Ishikawa (cell line): ENCODE data around the gene PARP16.

Experiments used
- CEBPB ChIP-seq: IDR thresholded peaks from 2 replicates; pipeline ENCODE4 v1.6.1; 2012
- CREB1 ChIP-seq: IDR thresholded peaks from 2 replicates; pipeline ENCODE4 v1.6.1; 2012; ENCODE audit warnings: low read depth
- EGR1 ChIP-seq: IDR thresholded peaks from 2 replicates; pipeline ENCODE4 v1.6.1; 2012
- EP300 ChIP-seq: IDR thresholded peaks from 2 replicates; pipeline ENCODE4 v1.6.1; 2012; ENCODE audit warnings: borderline replicate concordance
- FOXM1 ChIP-seq: IDR thresholded peaks from 2 replicates; pipeline ENCODE4 v1.6.1; 2012; ENCODE audit warnings: low read depth, borderline replicate concordance
- NFIC ChIP-seq: IDR thresholded peaks from 2 replicates; pipeline ENCODE4 v1.6.1; 2012
- RAD21 ChIP-seq: IDR thresholded peaks from 2 replicates; pipeline ENCODE4 v1.6.1; 2012; ENCODE audit warnings: low read depth
- TAF1 ChIP-seq: IDR thresholded peaks from 2 replicates; pipeline ENCODE4 v1.6.1; 2012; ENCODE audit warnings: low read depth, mild to moderate bottlenecking
- TCF12 ChIP-seq: IDR thresholded peaks from 2 replicates; pipeline ENCODE4 v1.6.1; 2012; ENCODE audit warnings: low read depth
- TEAD4 ChIP-seq: IDR thresholded peaks from 2 replicates; pipeline ENCODE4 v1.6.1; 2012
- USF1 ChIP-seq: IDR thresholded peaks from 2 replicates; pipeline ENCODE4 v1.6.1; 2012
- YY1 ChIP-seq: IDR thresholded peaks from 2 replicates; pipeline ENCODE4 v1.6.1; 2012; ENCODE audit warnings: low read depth
- ZBTB7A ChIP-seq: IDR thresholded peaks from 2 replicates; pipeline ENCODE4 v1.6.1; 2012; ENCODE audit warnings: low read depth
- TF ChIP-seq, protein P1 (sequence below): IDR thresholded peaks from 2 replicates; pipeline ENCODE4 v1.6.1; 2012
- TF ChIP-seq, protein P2 (sequence below): IDR thresholded peaks from 2 replicates; pipeline ENCODE4 v1.6.1; 2012; ENCODE audit warnings: low read depth, mild to moderate bottlenecking

PARP16 gene

GRCh38 chr15:65221697-65222096, 65.0 kb downstream of the PARP16 start:
- TF ChIP-seq TEAD4 (no peak), TCF12 (no peak), EGR1 (no peak), RAD21 (no peak), CEBPB (no peak)

- TF ChIP-seq ZBTB7A (no peak), FOXM1 (no peak), YY1 (no peak), TEAD4 (no peak), USF1 (no peak), EGR1 (no peak), NFIC (no peak), CEBPB (no peak), EP300 (no peak), TAF1 (no peak), RAD21 (no peak), CREB1 (no peak), TCF12 (no peak)
- TF ChIP-seq, protein P1, sequence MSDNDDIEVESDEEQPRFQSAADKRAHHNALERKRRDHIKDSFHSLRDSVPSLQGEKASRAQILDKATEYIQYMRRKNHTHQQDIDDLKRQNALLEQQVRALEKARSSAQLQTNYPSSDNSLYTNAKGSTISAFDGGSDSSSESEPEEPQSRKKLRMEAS = no peak
- TF ChIP-seq, protein P2, sequence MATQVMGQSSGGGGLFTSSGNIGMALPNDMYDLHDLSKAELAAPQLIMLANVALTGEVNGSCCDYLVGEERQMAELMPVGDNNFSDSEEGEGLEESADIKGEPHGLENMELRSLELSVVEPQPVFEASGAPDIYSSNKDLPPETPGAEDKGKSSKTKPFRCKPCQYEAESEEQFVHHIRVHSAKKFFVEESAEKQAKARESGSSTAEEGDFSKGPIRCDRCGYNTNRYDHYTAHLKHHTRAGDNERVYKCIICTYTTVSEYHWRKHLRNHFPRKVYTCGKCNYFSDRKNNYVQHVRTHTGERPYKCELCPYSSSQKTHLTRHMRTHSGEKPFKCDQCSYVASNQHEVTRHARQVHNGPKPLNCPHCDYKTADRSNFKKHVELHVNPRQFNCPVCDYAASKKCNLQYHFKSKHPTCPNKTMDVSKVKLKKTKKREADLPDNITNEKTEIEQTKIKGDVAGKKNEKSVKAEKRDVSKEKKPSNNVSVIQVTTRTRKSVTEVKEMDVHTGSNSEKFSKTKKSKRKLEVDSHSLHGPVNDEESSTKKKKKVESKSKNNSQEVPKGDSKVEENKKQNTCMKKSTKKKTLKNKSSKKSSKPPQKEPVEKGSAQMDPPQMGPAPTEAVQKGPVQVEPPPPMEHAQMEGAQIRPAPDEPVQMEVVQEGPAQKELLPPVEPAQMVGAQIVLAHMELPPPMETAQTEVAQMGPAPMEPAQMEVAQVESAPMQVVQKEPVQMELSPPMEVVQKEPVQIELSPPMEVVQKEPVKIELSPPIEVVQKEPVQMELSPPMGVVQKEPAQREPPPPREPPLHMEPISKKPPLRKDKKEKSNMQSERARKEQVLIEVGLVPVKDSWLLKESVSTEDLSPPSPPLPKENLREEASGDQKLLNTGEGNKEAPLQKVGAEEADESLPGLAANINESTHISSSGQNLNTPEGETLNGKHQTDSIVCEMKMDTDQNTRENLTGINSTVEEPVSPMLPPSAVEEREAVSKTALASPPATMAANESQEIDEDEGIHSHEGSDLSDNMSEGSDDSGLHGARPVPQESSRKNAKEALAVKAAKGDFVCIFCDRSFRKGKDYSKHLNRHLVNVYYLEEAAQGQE = no peak
Measured at GRCh38 chr15:65219137-65219536, 67.5 kb downstream of the PARP16 start.

DNA sequence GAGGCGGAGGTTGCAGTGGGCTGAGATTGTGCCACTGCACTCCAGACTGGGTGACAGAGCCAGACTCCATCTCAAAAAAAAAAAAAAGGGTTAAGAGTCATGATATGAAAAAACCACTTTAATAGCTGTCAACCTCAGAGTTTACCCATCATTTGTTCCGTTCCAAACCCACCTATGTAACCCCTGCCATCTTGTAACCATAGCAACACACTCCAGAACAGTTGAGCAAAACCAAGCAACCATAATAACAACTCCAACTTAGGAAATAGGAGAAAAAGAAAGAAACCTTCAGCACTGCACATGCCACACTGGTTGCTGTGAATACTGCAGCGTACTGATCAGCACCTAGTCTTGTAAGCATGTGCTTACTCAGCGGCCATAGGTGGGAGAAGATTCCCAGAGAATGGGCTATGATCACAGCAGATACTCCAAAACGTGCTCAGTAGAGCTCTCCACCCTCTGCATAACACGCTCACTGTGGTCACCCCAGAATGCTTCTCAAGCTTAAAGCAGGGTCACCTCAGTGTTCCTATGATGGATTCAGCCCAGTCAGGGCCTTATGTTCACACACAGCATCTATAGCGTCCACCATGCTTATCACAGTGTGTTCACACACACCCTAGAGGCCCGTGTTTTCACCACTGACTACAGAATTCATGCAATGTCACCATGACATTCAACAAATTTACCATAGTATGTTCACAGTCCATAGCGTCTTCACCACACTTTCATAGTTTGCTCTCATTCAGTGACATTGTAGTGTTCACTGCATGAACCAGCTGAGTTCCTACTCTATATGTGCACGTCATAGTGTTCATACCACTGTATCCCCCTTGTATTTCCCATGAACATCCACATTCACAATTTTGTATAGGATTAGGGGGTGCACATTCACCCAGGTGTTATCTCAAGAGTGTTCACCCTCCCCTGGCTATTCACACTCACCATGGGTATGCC, 68.9 kb downstream of the PARP16 start:
- TF ChIP-seq CREB1 (no peak), TAF1 (no peak), CEBPB (no peak), EGR1 (no peak), TEAD4 (no peak), ZBTB7A (no peak), YY1 (no peak), RAD21 (no peak), FOXM1 (no peak), TCF12 (no peak), EP300 (no peak)
- TF ChIP-seq, protein P2 = no peak
- TF ChIP-seq, protein P1 = no peak

DNA sequence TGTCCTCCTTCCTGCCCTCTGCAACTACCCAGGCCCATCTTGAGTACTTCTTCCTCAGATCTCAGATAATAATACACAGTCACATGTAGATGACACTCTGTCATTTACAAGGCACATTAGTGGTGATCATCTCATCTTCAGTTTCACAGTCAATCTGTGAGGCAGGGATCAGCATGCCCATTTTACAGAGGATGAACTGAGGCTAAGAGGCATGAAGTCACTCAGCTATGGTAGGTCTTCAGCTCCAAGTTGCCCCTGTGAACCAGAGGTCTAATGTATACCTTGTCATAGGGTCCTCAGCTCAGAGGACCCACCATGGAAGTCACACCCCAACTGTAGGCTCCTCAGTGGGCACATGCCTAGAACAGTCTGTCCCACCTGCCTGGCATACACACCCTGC, 71.2 kb downstream of the PARP16 start:
- no peak for TF ChIP-seq NFIC
- TF ChIP-seq EP300 = no peak
- TF ChIP-seq TAF1 = no peak
- no peak for TF ChIP-seq EGR1
- no peak for TF ChIP-seq YY1
- no peak for TF ChIP-seq TCF12
- TF ChIP-seq FOXM1 = no peak
- no peak for TF ChIP-seq TEAD4
- no peak for TF ChIP-seq ZBTB7A
- TF ChIP-seq CEBPB = no peak
- TF ChIP-seq, protein P2 = no peak
- no peak for TF ChIP-seq CREB1
- no peak for TF ChIP-seq RAD21
- TF ChIP-seq USF1 = no peak
- TF ChIP-seq, protein P1 = no peak
